ENCODE measurements around the gene FAM216A. TPM values are rescaled to one million over a fixed set of nuclear protein-coding genes. Genes with fewer than 3 reads are reported as not detected.
"Not testable (repeated sequence)": the region's sequence is repeated elsewhere in the genome, so short reads cannot be mapped to it uniquely, and the experiment has no call there.

FAM216A gene
- total RNA-seq, 1 donor from 2014 or later: 13.6 TPM

GRCh38 chr12:110498984-110499706 is 30.5 kb downstream of the FAM216A start:
- intact Hi-C loops (cut with micrococcal nuclease): no loop called here

- intact Hi-C loops (cut with micrococcal nuclease): loop anchor here (2.0 to 10.0 kb wide), 3 partner anchors 61 to 1603 kb away; partner anchors contain the start of genes ANKRD13A and NAA25
Observed at GRCh38 chr12:110501399-110501751, 32.7 kb downstream of the FAM216A start.

DNA sequence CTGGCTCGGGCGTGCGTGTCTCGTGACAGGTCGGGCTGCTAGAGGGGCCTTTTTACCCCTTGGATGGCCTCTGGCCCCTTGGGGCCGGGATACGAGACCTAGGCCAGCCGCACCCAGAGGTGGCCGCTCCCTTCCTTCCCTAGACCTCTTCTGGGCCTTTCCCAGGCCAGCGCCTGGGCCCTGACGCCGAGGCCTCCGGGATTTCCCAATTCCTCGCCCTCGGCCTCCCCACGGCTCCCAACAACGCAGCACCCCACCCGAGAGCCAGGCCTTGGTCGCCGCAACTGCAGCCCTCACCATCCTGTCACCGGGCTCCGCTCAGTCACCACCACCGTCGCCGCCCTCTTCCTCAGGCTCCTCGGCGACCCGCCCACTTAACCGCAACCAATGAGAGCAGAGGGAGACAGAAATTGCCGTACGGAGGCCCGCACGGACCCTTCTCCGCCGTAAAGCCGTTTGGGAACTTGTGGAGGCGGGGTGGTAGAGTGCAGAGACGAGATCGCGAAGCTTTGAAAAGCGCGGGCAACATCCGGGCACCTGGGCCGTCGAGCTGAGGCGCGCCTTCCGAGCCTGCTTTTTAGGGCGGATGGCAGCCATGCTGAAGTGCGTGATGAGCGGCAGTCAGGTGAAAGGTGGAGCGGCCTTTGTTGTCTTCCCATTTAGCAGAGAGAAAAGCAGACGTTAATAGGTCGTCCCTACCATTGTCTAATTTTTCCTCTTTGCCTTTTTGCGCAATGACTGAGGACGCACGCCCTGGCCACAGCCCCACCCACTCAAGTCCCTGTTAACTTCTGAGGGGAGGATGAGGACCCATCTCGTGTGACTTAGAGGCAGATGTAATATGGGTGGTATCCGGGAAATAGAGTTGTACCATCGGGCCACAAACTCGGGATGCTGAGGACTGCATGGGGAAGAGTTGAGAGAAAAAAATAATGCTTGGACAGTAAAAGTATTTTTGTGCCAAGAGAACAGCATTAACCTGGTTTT is 33.4 kb downstream of the FAM216A start, which contains the start of the genes RAD9B and VPS29:
Gene RAD9B (plus strand): TSS at position 580 of the 987 bp plus-strand sequence. CDS start 7 bp downstream, at position 587.
Gene VPS29 (minus strand): TSS at position 360 of the 987 bp plus-strand sequence. CDS start 60 bp downstream, at position 300.
- intact Hi-C loops (cut with micrococcal nuclease): loop anchor here (1.0 to 10.0 kb wide), 17 partner anchors 10 to 1603 kb away; partner anchors contain the start of genes ANAPC7, ANKRD13A, ARPC3 and FAM216A

DNA sequence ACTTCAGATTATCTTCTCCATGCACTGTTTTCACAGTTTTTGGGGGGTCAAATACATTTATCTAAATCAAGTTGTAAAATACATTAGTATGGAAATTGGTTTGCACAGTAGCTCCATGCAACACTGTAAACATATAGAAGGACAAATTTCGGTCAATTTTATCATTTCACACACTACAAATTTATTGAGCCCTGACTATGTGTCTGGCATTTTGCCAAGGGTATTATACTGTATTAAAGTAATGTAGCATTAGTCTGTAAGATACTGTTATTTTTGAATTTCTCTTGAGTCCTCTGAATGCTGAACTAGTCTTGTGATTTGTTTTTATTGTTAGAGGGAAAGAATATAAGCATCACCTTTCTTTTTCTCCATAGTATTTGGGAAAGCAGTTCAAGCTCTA is 34.8 kb downstream of the FAM216A start:
- intact Hi-C loops (cut with micrococcal nuclease): loop anchor here (2.0 to 10.0 kb wide), 3 partner anchors 59 to 1601 kb away; partner anchors contain the start of gene NAA25

DNA sequence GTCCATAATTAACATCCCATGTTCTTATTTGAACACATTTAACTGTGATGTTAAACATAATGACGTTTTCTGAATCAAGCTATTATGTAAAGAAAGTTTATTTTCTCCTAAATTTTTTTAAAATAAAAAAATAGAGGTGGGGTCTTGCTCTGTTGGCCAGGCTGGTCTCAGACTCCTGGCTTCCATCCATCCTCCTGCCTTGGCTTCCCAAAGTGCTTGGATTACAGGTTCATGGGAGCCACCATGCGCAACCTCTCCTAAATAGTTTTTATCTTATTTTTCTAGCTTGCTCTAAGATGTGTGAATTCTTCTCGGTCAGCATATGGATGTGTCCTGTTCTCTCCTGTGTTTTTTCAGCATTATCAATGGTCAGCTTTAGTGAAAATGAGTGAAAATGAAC is 36.7 kb downstream of the FAM216A start:
- intact Hi-C loops (cut with micrococcal nuclease): loop anchor here (10.0 kb wide), 1 partner anchor 1599 kb away; the partner anchor contains the start of gene NAA25

GRCh38 chr12:110508071-110508586 is 39.5 kb downstream of the FAM216A start:
- intact Hi-C loops (cut with micrococcal nuclease): loop anchor here (10.0 kb wide), 1 partner anchor 1597 kb away; the partner anchor contains the start of gene NAA25

DNA sequence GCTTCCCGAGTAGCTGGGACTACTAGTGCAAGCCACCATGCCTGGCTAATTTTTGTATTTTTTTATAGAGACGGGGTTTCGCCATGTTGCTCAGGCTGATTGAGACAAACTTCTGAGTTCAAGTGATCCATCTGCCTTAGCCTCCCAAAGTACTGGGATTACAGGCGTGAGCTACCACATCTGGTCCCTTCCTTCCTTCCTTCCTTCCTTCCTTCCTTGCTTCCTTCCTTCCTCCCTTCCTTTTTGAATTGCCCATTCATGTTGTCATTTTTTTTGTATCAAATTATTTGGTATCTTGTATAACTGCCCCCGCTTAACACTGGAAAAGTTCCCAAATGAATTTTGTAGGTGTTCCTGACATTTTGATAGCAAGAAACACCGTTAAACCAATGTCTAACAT is 45.2 kb downstream of the FAM216A start:
- intact Hi-C loops (cut with micrococcal nuclease): no loop called here

GRCh38 chr12:110514363-110514762 is 45.7 kb downstream of the FAM216A start:
- intact Hi-C loops (cut with micrococcal nuclease): no loop called here

DNA sequence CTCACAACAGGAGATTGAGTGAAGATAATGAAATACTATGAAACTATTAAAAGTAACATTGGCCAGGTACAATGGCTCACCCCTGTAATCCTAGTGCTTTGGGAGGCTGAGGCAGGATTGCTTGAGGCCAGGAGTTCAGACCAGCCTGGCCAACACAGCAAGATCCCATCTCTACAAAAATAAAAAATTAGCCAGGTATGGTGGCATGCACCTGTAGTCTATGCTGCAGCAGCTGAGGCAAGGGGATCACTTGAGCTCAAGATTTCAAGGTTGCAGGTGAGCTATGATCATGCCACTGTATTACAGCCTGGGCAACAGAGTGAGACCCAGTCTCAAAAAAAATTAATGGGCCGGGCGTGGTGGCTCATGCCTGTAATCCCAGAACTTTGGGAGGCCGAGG is 48.4 kb downstream of the FAM216A start:
- intact Hi-C loops (cut with micrococcal nuclease): no loop called here

DNA sequence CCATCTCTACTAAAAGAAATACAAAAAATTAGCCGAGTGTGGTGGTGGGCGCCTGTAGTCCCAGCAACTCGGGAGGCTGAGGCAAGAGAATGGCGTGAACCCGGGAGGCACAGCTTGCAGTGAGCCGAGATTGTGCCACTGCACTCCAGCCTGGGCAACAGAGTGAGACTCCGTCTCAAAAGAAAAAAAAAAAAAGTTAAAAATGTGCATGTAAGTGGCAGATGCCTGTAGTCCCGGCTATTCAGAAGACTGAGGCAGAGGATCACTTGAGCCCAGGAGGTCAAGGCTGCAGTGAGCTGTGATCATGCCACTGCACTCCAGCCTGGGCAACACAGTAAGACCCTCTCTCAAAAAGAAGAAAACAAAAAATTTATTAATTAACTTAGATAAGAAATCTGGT is 49.4 kb downstream of the FAM216A start:
- intact Hi-C loops (cut with micrococcal nuclease): not testable (repeated sequence)

DNA sequence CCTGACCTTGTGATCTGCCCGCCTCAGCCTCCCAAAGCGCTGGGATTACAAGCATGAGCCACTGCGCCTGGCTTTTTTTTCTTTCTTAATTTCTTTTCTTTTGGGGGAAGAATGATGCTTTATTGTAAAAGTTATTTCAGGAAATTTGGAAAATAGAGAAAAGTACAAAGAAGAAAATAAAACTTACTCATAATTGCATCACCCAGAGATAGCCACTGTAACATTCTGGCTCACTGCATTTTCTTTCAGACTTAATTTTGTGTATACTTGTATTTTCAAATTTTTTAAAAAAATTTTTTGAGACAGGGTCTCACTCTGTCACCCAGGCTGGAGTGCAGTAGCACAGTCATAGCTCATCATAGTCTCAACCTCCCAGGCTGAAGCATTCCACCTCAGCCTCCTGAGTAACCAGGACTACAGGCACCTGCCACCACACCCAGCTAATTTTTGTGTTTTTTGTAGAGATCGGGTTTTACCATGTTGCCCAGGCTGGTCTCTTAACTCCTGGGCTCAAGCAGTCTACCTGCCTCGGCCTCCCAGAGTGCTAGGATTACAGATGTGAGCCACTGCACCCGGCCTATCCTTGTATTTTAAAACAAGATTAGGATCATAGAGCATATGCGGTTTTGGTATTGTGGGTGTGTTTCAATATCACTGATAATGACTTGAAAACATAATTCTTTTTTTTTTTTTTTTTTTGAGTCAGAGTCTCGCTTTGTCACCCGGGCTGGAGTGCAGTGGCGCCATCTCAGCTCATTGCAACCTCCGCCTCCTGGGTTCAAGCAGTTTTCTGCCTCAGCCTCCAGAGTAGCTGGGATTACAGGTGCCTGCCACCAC is 52.4 kb downstream of the FAM216A start:
- intact Hi-C loops (cut with micrococcal nuclease): not testable (repeated sequence)

DNA sequence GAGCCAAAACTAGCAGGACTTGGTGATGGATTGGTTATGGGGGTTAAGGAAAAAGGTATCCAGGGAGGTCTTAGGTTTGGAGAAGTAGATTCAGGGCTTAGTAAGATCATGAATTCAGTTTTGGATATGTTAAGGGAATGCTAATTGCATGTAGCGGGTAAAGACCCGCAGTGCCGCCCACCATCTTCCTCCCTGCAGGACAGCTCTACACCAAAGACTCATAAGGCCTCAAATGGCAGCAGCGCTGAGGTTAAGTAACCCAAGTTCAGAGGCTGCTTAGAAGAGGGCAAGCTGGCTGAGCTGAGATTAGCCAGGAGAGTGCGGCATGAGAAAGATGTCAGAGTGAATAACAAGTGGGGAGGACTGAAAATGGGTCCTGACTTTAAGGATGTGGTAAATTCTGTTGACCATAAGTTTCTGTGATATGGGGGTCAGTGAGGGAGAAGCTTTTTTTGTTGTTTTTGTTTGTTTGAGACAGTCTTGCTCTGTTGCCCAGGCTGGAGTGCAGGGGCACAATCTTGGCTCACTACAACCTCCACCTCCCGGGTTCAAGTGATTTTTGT is 59.7 kb downstream of the FAM216A start:
- intact Hi-C loops (cut with micrococcal nuclease): no loop called here

DNA sequence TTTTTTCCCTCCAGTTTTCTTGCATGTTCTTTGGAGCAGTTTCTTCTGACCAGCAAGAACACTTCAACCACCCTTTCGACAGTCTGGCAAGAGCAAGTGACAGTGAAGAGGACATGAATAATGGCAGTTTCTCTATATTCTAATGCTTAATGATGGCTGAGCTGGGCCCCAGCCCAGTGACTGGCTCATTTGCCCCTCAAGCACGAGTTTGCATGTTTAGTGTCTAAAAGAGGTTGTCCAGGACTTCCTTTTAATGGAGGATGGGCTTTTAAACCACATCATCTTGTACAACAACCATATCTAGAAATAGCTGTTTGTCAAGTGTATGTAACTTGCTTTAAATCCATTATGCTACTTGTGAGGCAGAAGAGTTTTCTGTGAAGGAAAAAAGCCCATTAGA is 61.9 kb downstream of the FAM216A start:
- intact Hi-C loops (cut with micrococcal nuclease): no loop called here

DNA sequence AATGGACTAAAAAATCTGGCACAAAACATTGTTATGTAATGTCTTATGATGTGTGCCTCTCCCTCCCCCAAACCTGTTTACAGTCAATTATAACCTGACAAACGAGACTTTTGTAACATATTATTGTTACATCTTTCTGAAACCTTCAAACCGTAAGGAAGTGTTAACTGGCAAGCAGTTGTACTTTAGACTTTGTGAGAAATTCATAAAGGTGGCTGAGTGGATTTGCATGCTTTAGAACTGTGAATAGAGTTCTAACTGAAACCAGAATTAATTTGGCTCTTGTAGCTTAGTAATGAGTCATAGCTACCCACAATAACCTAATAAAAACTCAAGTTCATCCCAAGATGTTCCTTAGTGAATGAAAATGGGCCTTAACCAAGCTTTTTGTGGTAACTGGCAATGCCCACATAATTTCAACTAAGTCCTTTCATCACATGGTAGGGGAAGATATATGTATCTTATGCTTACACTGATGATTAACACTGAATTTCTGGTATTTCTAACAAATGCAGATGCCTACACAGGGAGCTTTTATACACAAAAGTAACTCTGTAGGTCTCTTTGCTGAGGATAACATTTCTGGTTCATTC is 63.2 kb downstream of the FAM216A start:
- intact Hi-C loops (cut with micrococcal nuclease): no loop called here

DNA sequence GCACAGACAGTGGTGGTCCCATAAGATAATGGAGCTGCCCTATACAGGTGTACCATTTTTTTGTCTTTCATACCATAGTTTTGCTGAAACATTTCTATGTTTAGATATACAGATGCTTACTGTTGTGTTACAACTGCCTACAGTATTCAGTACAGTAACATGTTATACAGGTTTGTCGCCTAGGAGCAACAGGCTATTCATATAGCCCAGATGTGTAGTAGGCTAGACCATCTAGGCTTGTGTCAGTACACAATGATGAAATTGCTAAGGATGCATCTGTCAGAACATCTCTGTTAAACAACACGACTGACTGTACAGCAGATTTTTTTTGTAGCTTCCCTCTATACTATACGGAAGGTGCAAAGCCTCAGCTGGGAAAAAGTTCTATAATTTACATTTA is 64.0 kb downstream of the FAM216A start:
- intact Hi-C loops (cut with micrococcal nuclease): no loop called here

- intact Hi-C loops (cut with micrococcal nuclease): no loop called here
Observed at GRCh38 chr12:110533607-110534006, 65.0 kb downstream of the FAM216A start.

DNA sequence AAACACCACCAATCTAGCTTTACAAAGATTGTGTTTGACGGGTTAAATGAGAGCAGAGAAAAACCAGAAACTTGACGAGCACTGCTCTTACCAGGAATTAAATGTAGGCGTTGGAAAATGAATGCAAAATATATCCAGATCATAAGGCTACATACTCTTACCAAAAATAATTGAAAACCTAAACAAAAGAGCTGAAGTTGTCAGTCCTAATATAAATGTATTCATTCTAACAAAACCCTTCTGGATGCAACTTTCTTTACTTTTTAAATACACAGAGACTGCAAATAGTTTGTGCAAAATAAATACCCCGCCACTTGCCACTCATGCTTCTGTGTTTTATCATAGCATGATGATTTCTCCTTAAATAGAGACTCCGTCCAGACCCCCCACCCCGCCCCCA is 66.2 kb downstream of the FAM216A start:
- intact Hi-C loops (cut with micrococcal nuclease): no loop called here

- intact Hi-C loops (cut with micrococcal nuclease): no loop called here
Observed at GRCh38 chr12:110536834-110537604, 68.4 kb downstream of the FAM216A start.
